ENCODE results near the gene SLC43A2. TPM values are rescaled to one million over a fixed set of nuclear protein-coding genes. Genes with fewer than 3 reads are reported as not detected.
"Not testable (repeated sequence)": the region's sequence is repeated elsewhere in the genome, so short reads cannot be mapped to it uniquely, and the experiment has no call there.

The SLC43A2 gene
- total RNA-seq, 6 donors from 2014 or later: 16.9 to 79.0 (median 49.2) TPM

DNA sequence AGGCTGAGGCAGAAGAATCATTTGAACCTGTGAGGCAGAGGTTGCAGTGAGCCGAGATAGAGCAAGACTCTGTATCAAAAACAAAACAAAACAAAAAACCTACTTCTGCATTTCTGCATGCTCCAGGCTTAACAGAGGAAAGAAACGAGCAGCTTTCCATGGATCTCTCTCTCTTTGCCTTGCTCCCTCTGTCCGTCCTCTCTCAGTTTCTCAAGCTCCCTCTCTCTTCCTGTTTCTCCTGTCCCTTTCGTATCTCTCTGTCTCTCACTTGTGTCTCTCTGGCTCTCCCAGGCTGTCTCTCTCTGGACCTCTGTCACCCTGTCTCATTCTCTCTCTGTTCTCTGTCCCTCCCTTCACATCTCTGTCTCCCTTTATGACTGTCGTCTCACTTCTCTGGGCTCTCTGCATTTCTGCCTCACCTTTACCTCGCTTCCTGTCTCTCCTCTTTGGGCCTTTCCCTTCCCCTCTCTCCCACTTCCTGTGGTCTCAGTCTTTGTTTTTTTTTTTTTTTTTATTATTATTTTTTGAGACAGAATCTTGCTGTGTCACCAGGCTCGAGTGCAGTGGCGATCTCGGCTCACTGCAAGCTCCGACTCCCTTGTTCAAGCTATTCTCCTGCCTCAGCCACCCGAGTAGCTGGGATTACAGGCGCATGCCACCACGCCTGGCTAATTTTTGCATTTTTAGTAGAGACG, 62.0 kb downstream of the SLC43A2 start:
- DNase-seq: no peak
- Histone ChIP-seq H3K4me3 (peak overlapping the region in 1 of 4 donors; percentile 10), H3K36me3 (no peaks in the 10 kb centered on the region), H3K4me1 (peaks cover 5 to 21% (median 12%) of the 10 kb centered on the region in 4 donors), H3K27ac (no peak overlapping the region), H3K9me3 (no peaks in the 10 kb centered on the region), H3K27me3 (no peaks in the 10 kb centered on the region)
- 55 to 60% methylated on average over 14 of the region's 14 CpGs for WGBS, 2 donors
- TF ChIP-seq POLR2A (IDR thresholded peaks at IDR 0.05) (no peak), EP300 (IDR thresholded peaks at IDR 0.05) (no peak), POLR2AphosphoS5 (IDR thresholded peaks at IDR 0.05) (no peak)
- TF ChIP-seq, protein P1, sequence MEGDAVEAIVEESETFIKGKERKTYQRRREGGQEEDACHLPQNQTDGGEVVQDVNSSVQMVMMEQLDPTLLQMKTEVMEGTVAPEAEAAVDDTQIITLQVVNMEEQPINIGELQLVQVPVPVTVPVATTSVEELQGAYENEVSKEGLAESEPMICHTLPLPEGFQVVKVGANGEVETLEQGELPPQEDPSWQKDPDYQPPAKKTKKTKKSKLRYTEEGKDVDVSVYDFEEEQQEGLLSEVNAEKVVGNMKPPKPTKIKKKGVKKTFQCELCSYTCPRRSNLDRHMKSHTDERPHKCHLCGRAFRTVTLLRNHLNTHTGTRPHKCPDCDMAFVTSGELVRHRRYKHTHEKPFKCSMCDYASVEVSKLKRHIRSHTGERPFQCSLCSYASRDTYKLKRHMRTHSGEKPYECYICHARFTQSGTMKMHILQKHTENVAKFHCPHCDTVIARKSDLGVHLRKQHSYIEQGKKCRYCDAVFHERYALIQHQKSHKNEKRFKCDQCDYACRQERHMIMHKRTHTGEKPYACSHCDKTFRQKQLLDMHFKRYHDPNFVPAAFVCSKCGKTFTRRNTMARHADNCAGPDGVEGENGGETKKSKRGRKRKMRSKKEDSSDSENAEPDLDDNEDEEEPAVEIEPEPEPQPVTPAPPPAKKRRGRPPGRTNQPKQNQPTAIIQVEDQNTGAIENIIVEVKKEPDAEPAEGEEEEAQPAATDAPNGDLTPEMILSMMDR (IDR thresholded peaks at IDR 0.05): no peak
- no peak for ATAC-seq (ENCODE audit: low FRiP score in 2 of 2)

DNA sequence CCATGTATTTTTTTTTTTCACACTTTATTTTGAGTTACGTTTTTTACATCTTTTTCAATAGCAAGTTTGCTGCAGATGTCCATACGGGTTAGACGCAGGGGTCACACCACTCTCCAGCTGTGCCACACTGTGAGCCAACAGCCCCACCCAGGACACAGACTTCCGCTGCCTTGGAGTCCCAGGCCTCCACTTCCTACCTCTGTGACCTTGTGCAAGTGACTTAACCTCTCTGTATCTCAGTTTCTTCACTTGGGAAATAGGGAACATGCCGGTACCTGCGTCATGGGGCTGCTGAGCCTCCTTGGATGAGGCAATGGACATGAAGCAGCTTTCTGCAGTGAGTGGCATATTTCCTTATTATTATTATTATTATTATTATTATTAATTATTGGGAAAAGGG, 62.8 kb downstream of the SLC43A2 start:
- no peaks in the 10 kb centered on the region for H3K27me3 ChIP-seq
- ATAC-seq (ENCODE audit: low FRiP score in 2 of 2) (peak in 1 of 2 donors; percentile 13), DNase-seq (no peak)
- TF ChIP-seq EP300 (IDR thresholded peaks at IDR 0.05) (no peak), POLR2A (IDR thresholded peaks at IDR 0.05) (no peak), POLR2AphosphoS5 (IDR thresholded peaks at IDR 0.05) (no peak)
- TF ChIP-seq, protein P1 (IDR thresholded peaks at IDR 0.05): no peak
- H3K27ac ChIP-seq: no peak overlapping the region
- no peak overlapping the region for H3K4me3 ChIP-seq
- peaks cover 13 to 29% (median 20%) of the 10 kb centered on the region in 4 donors for H3K4me1 ChIP-seq
- no peaks in the 10 kb centered on the region for H3K36me3 ChIP-seq
- 60 to 62% methylated on average over 6 of the region's 6 CpGs for WGBS, 2 donors
- no peaks in the 10 kb centered on the region for H3K9me3 ChIP-seq

DNA sequence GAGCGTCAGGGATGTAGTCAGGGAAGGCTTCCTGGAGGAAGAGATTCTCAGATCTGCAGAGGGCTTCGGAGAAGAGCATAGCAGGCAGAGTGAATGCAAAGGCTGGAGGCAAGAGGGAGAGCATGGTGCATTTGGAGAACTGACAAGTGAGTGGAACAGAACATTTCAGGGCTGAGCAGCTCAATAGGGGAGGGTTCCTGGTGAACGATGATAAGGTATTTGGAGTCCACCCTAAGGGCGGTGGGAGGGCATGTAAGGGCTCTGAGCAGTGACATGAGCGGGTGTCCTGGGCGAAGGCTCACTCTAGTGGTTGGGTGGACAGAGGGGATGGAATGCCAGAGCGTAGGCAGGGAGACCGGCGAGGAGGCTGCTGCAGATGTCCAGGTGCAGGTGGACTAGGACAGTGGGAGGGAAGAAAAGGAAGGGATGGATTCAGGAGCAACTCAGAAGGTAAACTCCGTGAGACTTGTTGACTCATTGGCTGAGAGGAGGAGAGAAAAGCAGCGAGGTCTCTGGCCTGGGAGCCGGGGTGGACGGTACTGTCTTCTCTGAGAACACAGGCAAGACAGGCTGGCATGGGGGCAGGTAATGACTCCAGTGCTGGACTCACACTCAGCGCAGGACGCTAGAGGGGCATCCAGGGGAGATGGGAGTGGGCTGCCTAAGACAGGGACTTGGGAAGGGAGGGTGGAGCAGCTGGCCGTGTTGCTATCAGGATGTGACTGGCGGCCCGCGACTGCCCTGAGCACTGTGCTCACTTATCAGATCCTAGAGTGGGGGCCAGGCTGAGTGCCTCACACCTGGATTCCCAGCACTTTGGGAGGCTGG, 64.6 kb downstream of the SLC43A2 start:
- H3K27ac ChIP-seq: no peak overlapping the region
- DNase-seq: no peak
- H3K36me3 ChIP-seq: no peaks in the 10 kb centered on the region
- H3K9me3 ChIP-seq: no peaks in the 10 kb centered on the region
- TF ChIP-seq EP300 (IDR thresholded peaks at IDR 0.05) (no peak), POLR2A (IDR thresholded peaks at IDR 0.05) (no peak), POLR2AphosphoS5 (IDR thresholded peaks at IDR 0.05) (no peak)
- TF ChIP-seq, protein P1 (IDR thresholded peaks at IDR 0.05): no peak
- 74% methylated on average over 19 of the region's 19 CpGs for WGBS, 2 donors
- ATAC-seq (ENCODE audit: low FRiP score in 2 of 2): no peak
- no peaks in the 10 kb centered on the region for H3K27me3 ChIP-seq
- H3K4me3 ChIP-seq: no peak overlapping the region
- peaks cover 29 to 47% (median 34%) of the 10 kb centered on the region in 4 donors for H3K4me1 ChIP-seq

DNA sequence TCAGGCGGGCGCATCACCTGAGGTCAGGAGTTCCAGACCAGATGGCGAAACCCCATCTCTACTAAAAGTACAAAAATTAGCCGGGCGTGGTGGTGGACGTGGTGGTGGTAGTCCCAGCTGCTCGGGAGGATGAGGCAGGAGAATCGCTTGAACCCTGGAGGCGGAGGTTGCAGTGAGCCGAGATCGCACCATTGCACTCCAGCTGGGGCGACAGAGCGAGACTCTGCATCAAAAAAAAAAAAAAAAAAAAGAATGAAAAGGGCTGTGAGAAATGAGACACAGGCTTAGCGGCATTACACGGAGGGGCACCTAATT, 65.2 kb downstream of the SLC43A2 start:
- H3K9me3 ChIP-seq; ATAC-seq (ENCODE audit: low FRiP score in 2 of 2); H3K36me3 ChIP-seq; H3K27me3 ChIP-seq; H3K27ac ChIP-seq; H3K4me3 ChIP-seq; DNase-seq: not testable (repeated sequence)
- WGBS, 2 donors: 84 to 89% methylated on average over 15 of the region's 15 CpGs
- H3K4me1 ChIP-seq: peaks cover 33 to 47% (median 35%) of the 10 kb centered on the region in 4 donors

DNA sequence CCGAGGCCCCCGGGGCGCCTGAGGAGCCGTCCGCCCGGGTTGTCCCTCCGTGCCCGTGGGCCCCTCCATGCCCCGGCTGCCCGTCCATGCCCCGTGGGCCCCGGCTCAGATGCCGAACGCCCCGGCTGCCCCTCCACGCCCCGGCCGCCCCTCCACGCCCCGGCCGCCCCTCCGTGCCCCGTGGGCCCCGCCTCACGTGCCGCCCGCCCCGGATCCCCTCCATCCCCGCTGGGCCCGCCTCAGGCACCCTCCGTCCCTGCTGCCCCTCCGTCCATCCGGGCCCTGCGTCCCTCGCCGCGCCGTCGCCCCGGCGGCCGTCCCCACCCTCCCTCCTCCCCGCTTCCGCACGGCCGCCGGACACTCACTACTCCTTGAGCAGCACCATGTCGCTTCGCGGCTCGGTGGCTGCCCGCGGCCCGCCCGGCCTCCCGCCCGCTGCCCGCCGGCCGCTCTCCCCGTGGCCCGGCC, 66.4 kb downstream of the SLC43A2 start:
- no peaks in the 10 kb centered on the region for H3K9me3 ChIP-seq
- DNase-seq: no peak
- H3K27me3 ChIP-seq: no peaks in the 10 kb centered on the region
- peaks cover 0 to 3% (median 0%) of the 10 kb centered on the region in 4 donors for H3K36me3 ChIP-seq
- H3K4me1 ChIP-seq: peaks cover 39 to 56% (median 42%) of the 10 kb centered on the region in 4 donors
- peak overlapping the region; percentile 90 to 95 (median 94) for H3K27ac ChIP-seq
- H3K4me3 ChIP-seq: peak overlapping the region; percentile 49 to 99 (median 86)
- TF ChIP-seq, protein P1 (IDR thresholded peaks at IDR 0.05): no peak
- TF ChIP-seq EP300 (IDR thresholded peaks at IDR 0.05) (no peak), POLR2A (IDR thresholded peaks at IDR 0.05) (no peak)
- WGBS, 2 donors: 0% methylated on average over 1 of the region's 62 CpGs; no CpG with 5 or more reads in 1 of the 2 donors
- ATAC-seq (ENCODE audit: low FRiP score in 2 of 2): peak; percentile 1 to 57

Data from upper lobe of left lung (tissue), 6 donors.